Stimulated activated CD8-positive, alpha-beta memory T cell treated with anti-CD3 and anti-CD28 coated beads, Interleukin-2, amount 100 ng/mL, for 1 hour (primary cell): ENCODE results near the gene SPCS1.
"Not testable (repeated sequence)": the region's sequence is repeated elsewhere in the genome, so short reads cannot be mapped to it uniquely, and the experiment has no call there.

Experiments used
- DNase-seq, 2 donors: peaks; one replicate each; pipeline ENCODE4 v3.0.0-alpha.2; 2020; ENCODE audit warnings: low read depth in 2 of 2

SPCS1 gene

GRCh38 chr3:52705688-52706686, at the start of gene SPCS1, which contains the start of gene GLT8D1:
Gene SPCS1 (plus strand): TSS chr3:52706106. CDS start chr3:52706247, 141 bp downstream.
Gene GLT8D1 (minus strand): TSS chr3:52705791. CDS start chr3:52700460, 5,331 bp downstream.
- DNase-seq, result peak; percentile 72 to 73

- DNase-seq, result no peak
These were observed 45.9 kb upstream of the SPCS1 start for GRCh38 chr3:52660046-52660445.

GRCh38 chr3:52663098-52663497, 42.8 kb upstream of the SPCS1 start:
- no peak for DNase-seq

GRCh38 chr3:52670621-52671521, 35.0 kb upstream of the SPCS1 start:
- no peak for DNase-seq

GRCh38 chr3:52671676-52672075, 34.2 kb upstream of the SPCS1 start:
- no peak for DNase-seq

- DNase-seq, result not testable (repeated sequence)
These were observed 29.7 kb upstream of the SPCS1 start for GRCh38 chr3:52676201-52676600.

GRCh38 chr3:52678265-52679198, 27.4 kb upstream of the SPCS1 start:
- no peak for DNase-seq

GRCh38 chr3:52679199-52679538, 26.7 kb upstream of the SPCS1 start:
- DNase-seq, result no peak

GRCh38 chr3:52679811-52680210, 26.1 kb upstream of the SPCS1 start:
- DNase-seq, result no peak

- no peak for DNase-seq
These were observed 24.3 kb upstream of the SPCS1 start for GRCh38 chr3:52681596-52681995.

GRCh38 chr3:52682016-52682415, 23.9 kb upstream of the SPCS1 start:
- DNase-seq, result no peak

- no peak for DNase-seq
These were observed 22.3 kb upstream of the SPCS1 start for GRCh38 chr3:52683611-52684010.

GRCh38 chr3:52684184-52684583, 21.7 kb upstream of the SPCS1 start:
- no peak for DNase-seq

- peak; percentile 50 to 56 for DNase-seq
These were observed 20.6 kb upstream of the SPCS1 start for GRCh38 chr3:52685285-52685708.

- DNase-seq, result peak; percentile 80 to 85
These were observed 19.9 kb upstream of the SPCS1 start, which contains the start of the genes GNL3 and PBRM1 for GRCh38 chr3:52685709-52686691. Gene GNL3 (plus strand): TSS chr3:52686032. CDS start chr3:52686093, 61 bp downstream. Gene PBRM1 (minus strand): TSS chr3:52685913.

GRCh38 chr3:52688266-52688665, 17.6 kb upstream of the SPCS1 start:
- DNase-seq, result no peak

- DNase-seq, result no peak
These were observed 16.8 kb upstream of the SPCS1 start for GRCh38 chr3:52689151-52689550.

GRCh38 chr3:52690560-52690959, 15.3 kb upstream of the SPCS1 start:
- DNase-seq, result no peak

GRCh38 chr3:52693071-52693470, 12.8 kb upstream of the SPCS1 start:
- DNase-seq, result no peak
